CD4-positive, alpha-beta T cell treated with Interleukin-6 for 4 hours (primary cell): ENCODE data around the gene RSPH10B.
"Not testable (repeated sequence)": the region's sequence is repeated elsewhere in the genome, so short reads cannot be mapped to it uniquely, and the experiment has no call there.

Source experiments
- DNase-seq: peaks from one replicate; pipeline ENCODE4 v3.0.0-alpha.2; 2020; ENCODE audit warnings: mixed read lengths

Gene RSPH10B

DNA sequence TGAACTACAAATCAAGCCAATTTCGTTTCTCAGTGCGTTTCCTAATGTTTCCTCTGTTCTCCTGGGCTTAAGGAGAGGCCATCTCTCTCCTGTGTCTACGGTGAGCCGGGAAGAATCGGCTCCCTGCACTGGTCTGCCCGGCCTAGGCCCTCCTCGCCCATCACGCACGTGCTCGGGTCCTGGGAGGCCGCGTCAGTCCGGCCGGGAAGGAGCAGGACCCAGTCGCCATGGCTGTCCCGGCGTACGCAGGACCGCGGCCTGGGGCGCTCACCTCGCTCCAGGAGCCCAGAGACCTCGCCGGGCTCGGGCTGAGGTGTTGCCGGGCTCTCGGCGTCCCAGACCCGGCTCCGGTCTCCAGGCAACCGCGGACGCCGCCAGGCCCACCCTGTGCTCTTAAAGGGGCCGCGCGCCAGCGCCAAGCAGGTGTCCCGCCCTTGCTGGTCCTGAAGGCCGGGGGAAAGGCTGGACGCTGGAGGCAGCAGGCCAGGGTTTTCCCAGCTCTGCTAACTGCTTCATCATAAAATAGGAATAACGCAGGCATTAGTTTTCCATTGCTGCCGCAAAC is at the start of gene RSPH10B:
RSPH10B (minus strand) TSS at position 343 of the 565 bp plus-strand sequence. CDS start 3,573 bp downstream, outside the sequence.
- not testable (repeated sequence) for DNase-seq

DNA sequence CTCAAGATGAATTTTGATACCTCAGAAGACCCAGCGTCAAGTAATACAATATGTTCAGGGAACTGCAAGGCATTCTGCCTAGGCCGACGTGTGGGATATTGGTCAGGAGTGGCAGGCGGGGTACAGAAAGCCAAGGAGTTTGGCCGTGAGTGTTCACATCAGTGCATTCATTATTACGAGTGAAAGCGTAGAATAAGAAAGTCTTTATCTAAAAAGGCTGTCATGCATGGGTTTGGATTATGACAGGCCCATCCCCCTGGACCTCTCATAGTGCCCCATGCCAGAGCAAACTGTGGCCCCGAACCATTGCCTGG is 46.1 kb upstream of the RSPH10B start:
- DNase-seq = no peak

DNA sequence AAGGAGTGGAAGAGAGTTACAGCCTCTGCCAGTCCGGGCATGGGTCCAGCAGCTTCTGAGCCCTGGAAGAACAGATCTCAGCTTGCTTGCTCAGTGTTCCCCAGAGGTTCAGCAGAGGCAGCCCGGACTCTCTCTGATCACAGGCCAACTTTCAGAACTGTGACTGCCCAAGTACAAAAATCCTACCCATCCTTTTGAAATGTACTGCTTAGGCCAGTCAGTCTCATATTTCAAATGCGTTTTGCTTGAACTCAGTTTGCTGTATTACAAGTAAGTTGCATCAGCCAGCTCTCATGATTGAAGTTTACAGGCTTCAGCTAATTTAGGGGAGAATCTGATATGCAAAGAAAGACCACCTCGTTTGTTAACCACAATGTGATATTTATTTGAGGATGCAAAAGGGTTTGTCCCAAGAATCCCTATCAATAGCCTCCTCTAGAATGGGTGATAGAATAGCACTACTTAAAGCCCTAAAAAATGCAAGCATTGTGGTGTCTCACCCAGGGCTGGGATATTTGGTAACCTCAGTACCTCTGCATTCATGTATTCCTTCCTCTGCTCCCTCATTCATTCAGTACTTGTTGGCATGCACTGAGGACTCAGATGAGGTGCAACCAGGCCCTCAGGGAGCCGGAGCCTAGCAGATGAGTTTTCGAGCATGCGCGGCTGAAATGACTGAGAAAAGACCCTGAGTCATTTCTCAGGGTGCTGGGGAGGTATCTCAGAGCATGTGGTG is 45.6 kb upstream of the RSPH10B start:
- DNase-seq = no peak

DNA sequence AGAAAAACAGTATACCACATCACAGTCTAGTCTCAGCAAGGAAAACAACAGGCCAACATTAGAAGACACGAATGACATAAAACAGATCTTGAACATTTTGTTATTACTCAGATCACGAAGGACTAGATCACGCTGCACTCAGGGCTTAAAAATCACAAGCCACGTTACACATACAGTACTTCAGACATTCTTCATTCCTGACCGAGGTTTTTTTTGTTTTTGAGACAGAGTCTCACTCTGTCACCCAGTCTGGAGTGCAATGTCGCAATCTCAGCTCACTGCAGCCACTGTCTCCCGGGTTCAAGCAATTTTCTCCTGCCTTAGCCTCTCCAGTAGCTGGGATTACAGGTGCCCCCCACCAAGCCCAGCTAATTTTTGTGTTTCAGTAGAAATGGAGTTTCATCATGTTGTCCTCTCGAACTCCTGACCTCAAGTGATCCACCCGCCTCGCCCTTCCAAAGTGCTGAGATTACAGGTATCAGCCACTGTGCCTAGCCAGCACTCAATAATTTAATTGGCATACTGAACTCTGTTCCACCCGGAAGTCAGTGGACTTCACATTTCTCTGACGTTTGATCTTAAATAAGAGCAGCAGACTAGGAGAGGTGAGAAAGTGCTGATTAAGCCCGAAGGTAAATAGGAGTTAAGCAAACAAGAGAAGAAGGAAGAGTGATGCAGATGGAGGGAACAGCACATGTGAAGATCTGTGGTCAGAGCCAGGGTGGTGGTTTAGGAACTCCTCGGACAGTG is 42.0 kb upstream of the RSPH10B start:
- no peak for DNase-seq

DNA sequence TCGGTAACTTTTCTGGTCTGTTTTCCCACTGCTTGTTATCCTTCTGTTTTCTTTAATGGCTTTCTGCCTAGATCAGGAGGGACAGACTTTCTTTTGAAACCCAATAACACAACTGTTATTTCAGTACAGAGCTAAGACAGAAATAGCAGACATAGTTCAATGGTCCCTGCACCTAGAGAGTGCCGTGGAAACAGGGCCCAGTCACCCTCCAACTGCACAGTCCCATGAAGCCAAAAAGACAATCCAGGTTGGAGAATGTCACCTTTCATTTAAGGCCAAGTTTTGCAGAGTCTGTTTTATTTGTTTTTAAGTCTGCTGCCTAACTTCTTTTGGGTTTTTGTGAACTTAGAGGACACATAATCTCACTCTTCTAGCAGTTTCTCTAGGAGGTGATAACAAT is 41.1 kb upstream of the RSPH10B start:
- DNase-seq = no peak

DNA sequence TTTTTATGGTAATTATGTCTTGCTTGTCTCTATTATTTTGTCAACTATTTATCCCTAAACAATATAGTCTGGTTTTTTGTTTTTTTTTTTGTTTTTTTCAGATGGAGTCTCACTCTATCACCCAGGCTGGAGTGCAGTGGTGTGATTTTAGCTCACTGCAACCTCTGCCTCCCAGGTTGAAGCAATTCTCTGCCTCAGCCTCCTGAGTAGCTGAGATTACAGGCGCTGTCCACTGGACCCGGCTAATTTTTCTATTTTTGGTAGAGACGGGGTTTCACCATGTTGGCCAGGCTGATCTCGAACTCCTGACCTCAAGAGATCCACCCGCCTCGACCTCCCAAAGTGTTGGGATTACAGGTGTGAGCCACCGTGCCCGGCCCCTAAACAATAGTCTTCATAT is 39.9 kb upstream of the RSPH10B start:
- not testable (repeated sequence) for DNase-seq

DNA sequence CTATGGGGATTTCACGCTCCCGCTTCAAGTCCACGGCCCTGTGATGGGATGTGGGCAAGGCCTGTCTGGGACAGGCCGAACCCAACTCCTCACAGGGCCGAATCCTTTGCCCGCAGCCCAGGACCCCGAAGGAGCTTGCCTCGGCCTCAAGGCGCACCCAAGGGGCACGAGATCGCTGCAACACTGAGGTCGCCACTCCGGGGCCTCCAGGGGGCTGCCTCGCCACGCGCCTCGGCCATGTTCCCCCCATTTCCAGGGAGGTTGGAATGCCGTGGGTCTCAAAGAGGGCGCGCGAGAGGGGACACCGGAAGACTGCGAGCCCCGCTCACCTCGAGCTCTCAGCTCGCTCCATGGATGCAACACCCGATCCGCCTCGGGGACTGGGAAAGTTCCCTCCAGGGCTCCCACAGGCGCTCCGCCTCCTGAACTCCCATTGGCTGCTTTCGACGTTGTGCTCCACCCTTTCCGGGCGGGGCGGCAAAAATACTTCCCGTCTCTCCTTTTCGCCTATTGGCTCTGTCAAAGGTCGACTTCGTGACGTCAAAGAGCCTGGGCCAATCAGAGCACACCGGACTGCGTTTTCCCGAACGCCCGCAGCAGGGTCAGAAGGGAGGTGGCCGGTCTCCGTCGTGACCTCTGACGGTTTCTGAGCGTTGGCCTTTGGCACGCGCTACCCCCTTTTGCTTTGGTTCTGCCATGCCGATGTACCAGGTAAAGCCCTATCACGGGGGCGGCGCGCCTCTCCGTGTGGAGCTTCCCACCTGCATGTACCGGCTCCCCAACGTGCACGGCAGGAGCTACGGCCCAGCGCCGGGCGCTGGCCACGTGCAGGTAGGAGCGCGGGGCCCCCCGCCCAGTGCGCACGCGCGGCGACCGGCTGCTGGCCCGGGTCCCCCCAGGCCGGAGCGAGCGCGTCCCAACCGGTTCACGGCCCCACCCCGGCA is 38.5 kb upstream of the RSPH10B start, which contains the start of the genes AIMP2 and PMS2:
AIMP2 (plus strand) TSS at position 605 of the 944 bp plus-strand sequence; CDS start at position 697, 92 bp downstream.
PMS2 (minus strand) TSS at position 382 of the 944 bp plus-strand sequence; CDS start at position 352, 30 bp downstream.
- DNase-seq = peak; percentile 96

DNA sequence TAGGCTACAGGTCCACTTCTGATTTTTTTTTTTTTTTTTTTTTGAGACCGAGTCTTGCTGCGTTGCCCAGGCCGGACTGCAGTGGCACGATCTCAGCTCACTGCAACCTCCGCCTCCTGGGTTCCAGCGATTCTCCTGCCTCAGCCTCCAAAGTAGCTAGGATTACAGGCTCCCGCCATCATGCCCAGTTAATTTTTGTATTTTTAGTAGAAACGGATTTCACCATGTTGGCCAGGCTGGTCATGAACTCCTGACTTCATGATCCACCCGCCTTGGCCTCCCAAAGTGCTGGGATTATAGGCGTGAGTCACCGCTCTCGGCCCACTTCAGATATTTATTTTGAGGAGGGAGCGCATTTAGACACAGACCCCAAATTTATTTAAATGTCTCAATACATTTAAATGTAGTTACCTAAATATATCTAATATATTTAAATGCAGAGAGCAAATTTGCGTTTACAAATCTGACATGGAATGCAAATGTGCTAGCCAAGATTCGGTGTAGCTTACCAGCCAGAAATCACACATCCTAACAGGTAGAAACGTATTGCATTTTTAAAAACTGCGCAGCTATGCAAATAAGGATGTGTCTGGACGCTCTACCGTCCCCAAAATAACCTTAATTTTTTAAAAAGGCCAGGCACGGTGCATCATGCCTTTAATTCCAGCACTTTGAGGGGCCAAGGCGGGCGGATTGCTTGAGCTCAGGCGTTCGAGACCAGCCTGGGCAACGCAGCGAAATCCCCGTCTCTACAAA is 37.5 kb upstream of the RSPH10B start:
- not testable (repeated sequence) for DNase-seq

DNA sequence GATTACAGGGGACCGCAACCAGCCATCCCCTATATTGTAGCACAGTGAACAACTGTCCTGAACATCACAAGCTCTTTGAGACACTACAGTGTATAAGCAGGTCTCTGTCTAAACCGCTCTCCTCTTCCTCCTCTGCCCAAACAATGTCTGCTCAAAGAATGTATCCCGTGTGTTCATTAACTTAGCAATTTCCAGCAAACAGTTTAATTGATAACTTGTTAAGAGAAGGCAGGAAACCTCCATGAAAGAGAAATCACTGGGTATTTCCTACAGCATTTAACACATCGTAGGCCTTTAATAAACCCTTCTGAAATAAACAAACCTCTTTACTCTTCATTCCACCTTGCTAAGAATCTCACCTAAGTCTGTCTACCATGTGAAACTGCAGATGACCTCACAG is 36.9 kb upstream of the RSPH10B start:
- no peak for DNase-seq

DNA sequence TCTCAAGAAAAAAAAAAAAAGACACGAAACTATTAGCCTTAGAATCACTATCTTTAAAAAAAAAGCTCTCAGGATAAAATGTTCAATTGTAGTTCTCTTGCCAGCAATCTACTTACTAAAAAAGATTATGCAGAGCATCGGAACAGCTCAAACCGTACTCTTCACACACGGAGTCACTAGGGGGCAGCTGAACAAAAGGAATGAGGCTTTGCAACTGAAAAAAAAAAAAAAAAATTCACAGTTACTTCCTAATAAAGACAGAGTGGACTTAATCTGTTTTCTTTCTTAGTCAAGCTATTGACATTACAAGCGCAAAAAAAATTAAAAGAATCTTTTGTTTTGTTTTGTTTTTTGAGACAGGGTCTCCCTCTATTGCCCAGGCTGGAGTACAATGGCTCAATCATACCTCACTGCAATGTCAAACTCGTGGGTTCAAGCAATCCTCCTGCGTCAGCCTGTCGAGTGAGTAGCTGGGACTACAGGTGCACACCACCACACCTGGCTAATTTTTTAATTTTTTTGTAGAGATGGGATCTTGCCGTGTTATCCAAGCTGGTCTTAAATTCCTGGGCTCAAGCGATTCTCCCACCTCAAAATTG is 26.8 kb upstream of the RSPH10B start:
- DNase-seq = peak; percentile 65

DNA sequence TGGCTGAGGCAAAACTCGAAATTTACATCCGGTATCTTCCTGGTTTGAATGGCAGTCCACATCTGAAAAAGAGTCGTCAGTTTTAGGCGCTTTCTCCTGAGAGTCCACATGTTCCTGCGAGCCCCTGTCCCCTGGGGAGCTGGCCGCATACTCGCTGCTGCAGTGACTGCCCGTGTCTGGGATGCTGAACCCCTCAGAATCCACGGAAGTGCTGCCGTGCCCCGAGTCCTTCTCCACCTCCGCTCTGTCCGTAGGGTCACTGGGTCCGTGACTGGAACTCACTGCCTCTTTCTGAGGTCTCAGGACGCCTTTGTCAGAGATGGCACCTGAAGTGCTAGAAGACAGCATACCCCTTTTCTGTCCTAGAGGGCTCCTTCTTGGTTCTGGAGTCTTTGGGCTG is 16.6 kb upstream of the RSPH10B start:
- not testable (repeated sequence) for DNase-seq

DNA sequence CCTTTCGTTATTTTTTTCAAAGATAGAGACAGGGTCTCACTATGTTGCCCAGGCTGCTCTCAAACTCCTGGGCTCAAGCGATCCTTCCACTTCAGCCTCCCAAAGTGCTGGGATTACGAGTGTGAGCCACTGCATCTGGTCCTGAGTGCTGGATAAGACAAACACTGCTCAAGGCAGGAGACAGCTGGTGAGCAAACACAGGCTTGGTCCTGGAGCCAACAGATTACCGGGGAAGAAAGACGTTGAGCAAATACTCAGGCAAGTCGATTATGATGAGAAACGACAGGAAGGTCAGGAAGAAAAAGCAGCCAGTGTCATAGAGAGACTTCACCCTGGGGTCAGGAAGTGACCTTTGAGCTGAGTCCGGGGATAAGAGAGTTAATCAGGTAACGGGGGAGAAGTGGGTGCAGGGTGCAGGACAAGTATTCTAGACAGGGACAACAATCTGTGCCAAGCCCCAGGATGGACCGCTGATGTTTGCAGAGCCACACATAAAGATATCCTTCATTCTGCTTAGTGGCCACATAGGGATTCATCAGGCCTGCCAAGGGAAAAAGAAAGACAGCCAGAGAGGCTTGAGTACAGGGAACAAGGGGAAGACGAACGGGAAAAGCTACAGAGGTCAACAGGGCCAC is 9.3 kb upstream of the RSPH10B start:
- DNase-seq = not testable (repeated sequence)

DNA sequence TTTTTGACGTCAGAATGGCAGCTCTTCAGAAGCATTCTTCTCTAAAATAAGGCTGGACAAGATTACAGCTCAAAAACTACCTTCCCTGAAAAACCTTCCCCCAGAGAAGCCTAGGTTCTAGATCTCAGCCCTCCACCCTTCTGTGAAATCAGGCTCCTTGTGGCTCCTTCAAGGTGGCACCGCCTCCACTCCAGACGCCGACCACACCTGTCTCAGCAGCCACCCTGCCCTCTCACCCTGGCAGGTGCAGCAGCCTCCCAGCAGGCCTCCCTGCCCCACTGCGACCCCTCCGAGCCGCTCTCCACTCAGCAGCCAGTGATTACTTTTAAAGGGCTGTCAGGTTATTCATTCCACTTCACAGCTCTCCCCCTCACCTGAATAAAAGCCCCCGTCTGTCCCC is 3.1 kb upstream of the RSPH10B start:
- not testable (repeated sequence) for DNase-seq

DNA sequence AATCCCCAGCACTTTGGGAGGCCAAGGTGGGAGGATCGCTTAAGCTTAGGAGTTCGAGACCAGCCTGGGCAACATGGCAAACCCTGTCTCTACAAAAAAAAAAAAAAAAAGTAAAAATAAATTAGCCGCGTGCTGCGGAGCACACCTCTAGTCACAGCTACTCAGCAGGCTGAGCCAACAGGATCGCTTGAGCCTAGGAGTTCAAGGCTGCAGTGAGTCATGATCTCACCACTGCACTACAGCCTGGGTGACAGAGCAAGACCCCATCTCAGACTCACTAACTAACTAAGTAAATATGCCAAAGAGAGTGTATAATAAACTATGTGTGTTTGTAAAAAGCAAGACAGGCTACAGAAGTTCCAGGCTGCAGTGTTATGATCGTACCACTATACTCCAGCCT is 6.7 kb downstream of the RSPH10B start:
- not testable (repeated sequence) for DNase-seq

DNA sequence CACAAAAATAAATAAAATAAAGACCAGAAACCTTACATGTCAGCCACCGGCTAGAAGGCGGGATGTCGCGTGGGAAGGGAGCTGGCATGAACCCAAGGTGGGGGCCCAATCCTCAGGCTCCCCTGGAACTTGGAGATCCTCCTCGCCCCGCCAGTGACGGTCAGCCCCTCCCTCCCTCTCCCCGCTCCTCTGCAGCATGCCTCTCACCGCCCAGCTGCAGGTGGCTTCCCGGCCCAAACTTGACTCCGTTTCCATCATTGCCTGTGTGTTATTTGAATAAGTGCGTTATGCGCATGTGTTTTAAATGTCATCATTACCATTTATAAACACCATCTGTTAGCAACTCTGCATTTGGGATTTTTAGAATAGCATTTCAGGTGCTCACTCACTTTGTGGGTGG is 7.3 kb downstream of the RSPH10B start:
- DNase-seq = not testable (repeated sequence)

DNA sequence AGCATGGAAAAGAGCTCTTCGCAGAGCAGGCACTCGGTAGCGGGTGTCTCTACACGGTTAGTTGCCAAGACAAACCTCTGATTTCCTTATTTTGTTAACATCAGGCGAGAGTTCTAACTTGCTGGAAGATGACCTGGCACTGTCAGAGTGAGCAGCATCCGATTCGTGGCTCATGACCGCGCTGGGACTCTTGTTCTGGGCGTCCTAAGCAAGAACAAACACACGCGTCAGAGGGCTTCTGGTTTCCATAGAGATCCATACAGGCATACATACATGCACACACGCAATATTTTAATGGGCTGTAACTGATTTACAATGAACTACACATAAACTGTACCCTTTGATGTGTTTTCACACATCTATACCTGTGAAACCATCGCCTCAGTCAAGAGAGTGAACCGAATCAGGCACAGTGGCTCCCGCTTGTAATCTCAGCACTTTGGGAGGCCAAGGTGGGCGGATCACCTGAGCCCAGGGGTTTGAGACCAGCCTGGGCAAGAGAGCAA is 35.5 kb downstream of the RSPH10B start:
- not testable (repeated sequence) for DNase-seq

DNA sequence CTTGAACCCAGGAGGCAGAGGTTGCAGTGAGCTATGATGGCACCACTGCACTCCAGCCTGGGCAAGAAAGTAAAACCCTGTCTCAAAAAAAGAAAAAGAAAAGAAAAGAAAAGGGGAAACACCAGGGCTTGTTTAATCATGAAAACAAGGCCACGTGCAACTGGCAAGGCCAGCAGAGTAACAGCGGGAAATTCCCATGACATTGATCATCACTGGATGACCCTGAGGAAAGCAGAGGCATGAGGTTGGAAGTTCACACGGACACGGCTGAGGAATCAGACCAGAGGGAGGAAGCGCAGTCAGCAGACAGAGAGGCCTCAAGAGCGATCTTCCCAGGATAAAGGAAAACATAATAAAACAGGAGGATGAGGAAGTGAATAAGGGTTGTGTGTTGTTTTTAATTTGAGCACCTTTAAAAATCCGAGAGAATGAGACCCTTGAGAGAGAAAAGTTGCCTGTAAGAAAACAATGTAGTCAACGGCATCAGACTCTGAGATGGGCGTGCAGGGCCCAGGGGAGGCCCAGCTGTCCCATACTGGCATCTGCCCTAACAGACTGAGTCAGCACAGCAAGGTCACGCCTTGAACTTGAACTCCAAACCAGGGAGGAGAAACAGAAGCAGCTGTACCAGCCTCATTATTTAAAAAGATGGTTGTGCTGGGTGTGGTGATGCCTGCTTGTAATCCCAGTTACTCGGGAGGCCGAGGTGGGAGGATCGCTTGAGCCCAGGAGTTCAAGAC is 38.4 kb downstream of the RSPH10B start:
- not testable (repeated sequence) for DNase-seq

DNA sequence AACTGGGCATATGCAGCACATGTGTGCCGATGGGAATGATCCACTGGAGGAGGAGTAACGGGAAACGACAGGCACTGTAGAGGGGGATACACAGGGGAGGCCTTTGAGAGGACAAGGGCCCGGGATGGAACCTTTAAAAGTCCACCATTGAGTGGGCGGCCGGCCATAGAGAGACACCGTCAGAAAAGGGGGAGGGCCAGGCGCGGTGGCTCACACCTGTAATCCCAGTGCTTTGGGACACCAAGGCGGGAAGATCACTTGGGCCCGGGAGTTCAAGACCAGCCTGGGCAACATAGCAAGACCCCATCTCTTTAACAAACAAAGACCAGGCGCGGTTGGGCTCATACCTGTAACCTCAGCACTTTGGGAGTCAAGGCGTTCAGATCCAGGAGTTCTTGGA is 39.2 kb downstream of the RSPH10B start:
- DNase-seq = not testable (repeated sequence)

DNA sequence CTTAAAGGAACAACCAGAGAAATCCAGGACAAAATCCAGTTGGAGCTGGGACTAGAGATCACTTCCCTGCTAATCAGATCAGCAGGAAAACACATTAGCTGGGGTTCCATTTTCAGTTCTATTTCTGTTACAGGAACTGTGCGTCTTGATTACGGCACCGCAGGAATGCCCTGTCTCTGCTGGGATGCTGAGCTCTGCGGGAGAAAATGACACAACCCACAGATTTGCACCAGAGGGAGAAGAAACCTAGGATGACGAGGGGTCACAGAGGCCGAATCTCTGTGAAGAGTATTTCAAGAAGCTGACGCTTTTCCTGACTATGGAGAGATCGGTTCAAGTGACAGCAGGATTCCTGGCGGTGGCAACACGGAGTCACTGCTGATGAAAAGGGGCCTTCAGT is 40.2 kb downstream of the RSPH10B start:
- DNase-seq = not testable (repeated sequence)
